Osteocyte (in vitro differentiated cells): ENCODE data around the gene SLC6A19. TPM values are rescaled to one million over a fixed set of nuclear protein-coding genes. Genes with fewer than 3 reads are reported as not detected.

Source experiments
- DNase-seq: peaks from one replicate; pipeline ENCODE4 v3.0.0; 2021; ENCODE audit warnings: mixed read lengths; ENCODE audit not compliant: unreplicated experiment; ENCODE audit errors: extremely low spot score
- H3K27ac Mint-ChIP-seq: one replicate; pipeline ENCODE4 v1.8.0; 2021; ENCODE audit warnings: mild to moderate bottlenecking, mixed read lengths; ENCODE audit not compliant: unreplicated experiment
- H3K27me3 Mint-ChIP-seq: one replicate; pipeline ENCODE4 v1.8.0; 2021; ENCODE audit warnings: mixed read lengths; ENCODE audit not compliant: unreplicated experiment
- H3K36me3 Mint-ChIP-seq: one replicate; pipeline ENCODE4 v1.8.0; 2021; ENCODE audit warnings: mixed read lengths; ENCODE audit not compliant: unreplicated experiment
- H3K4me1 Mint-ChIP-seq: one replicate; pipeline ENCODE4 v1.8.0; 2021; ENCODE audit warnings: mixed read lengths; ENCODE audit not compliant: unreplicated experiment
- H3K4me3 Mint-ChIP-seq: one replicate; pipeline ENCODE4 v1.8.0; 2021; ENCODE audit warnings: mild to moderate bottlenecking, moderate library complexity, mixed read lengths; ENCODE audit not compliant: unreplicated experiment
- H3K9me3 Mint-ChIP-seq: one replicate; pipeline ENCODE4 v1.8.0; 2021; ENCODE audit warnings: mixed read lengths; ENCODE audit not compliant: unreplicated experiment
- total RNA-seq: library from RNA; stranded (reverse); gene quantifications from 2 replicates; pipeline ENCODE4 v1.2.1, GENCODE V29; 2021
- TF ChIP-seq, protein P1 (sequence below): fragments of 200-600 bp; sonication (generic); IDR thresholded peaks from 2 replicates; pipeline ENCODE4 v1.5.0; 2021; ENCODE audit warnings: antibody characterized with exemption, mild to moderate bottlenecking, moderate library complexity

SLC6A19 gene
- total RNA-seq, 1 donor from 2014 or later: not detected

DNA sequence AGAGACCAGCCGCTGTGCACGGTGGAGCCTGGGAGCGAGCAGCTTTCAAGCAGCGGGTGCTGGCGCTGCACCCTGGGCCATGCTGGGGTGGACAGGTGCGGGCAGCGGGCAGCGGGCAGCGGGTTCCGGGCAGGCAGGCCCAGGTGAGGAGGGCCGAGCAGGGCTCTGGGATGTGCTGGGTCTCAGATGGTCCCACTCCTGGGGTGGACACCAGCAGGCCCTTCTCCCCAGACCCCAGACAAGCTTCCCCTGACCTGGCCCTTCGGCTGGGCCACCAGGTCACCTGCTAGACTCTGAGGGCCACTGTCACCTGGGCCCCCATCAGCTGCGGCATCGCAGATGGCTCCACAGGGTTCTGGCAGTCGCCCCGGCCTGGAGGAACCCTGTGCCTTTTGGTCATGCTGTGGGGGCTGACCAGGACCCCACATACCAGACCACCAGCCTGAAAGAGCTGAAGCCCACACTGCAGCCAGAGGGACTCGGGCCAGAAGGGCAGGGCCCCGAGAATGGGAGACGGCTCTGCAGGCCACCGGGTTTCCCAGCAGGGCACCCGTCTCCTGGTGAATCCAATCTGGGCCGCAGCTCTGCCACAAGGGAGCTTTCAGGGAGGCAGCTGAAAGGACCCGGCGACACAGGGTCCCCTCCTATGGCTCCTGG is 2.0 kb downstream of the SLC6A19 start:
- TF ChIP-seq, protein P1, sequence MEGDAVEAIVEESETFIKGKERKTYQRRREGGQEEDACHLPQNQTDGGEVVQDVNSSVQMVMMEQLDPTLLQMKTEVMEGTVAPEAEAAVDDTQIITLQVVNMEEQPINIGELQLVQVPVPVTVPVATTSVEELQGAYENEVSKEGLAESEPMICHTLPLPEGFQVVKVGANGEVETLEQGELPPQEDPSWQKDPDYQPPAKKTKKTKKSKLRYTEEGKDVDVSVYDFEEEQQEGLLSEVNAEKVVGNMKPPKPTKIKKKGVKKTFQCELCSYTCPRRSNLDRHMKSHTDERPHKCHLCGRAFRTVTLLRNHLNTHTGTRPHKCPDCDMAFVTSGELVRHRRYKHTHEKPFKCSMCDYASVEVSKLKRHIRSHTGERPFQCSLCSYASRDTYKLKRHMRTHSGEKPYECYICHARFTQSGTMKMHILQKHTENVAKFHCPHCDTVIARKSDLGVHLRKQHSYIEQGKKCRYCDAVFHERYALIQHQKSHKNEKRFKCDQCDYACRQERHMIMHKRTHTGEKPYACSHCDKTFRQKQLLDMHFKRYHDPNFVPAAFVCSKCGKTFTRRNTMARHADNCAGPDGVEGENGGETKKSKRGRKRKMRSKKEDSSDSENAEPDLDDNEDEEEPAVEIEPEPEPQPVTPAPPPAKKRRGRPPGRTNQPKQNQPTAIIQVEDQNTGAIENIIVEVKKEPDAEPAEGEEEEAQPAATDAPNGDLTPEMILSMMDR: no peak
- no peak overlapping the region for H3K4me3 Mint-ChIP-seq
- DNase-seq: no peak
- no peak overlapping the region for H3K27ac Mint-ChIP-seq
- peaks cover 15% of the 10 kb centered on the region for H3K27me3 Mint-ChIP-seq
- no peaks in the 10 kb centered on the region for H3K9me3 Mint-ChIP-seq
- H3K36me3 Mint-ChIP-seq: no peaks in the 10 kb centered on the region
- H3K4me1 Mint-ChIP-seq: no peaks in the 10 kb centered on the region

DNA sequence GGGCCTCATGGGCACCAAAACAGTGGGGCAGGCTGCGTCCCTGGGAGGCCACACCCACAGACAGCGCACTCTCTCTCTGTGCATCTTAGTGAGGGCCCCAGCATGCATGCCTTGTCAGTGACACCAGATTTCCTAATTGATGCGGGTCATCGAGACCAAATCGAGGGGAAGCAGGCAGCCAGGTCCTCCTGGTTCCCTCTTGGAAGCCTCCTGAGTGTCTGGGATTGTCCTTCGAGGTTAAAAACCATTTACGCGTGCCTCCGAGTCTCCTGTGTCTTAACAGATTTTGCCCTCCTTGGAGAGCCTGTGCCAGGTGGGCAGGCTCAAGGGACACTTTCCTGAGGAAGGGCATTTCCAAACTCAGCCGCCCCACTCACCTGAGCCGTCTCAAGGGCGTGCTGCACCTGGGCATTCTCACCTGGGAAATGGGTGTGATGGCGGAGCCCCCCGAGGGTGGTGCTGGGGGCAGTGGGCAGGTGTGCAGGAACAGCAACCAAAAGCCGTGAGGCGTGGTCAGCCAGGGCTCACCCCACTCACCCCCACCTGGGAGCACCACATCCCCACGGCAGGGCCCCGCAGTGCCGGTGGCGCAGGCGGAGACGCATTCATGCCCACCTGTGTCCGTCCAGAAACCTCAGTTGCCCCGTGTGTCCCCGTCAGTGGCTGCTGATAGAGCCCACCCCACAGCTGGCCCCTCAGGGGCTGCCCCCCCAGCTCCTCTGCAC is 2.7 kb downstream of the SLC6A19 start:
- Mint-ChIP-seq H3K27ac (no peak overlapping the region), H3K36me3 (no peaks in the 10 kb centered on the region), H3K4me3 (no peak overlapping the region), H3K27me3 (peaks cover 15% of the 10 kb centered on the region), H3K9me3 (no peaks in the 10 kb centered on the region), H3K4me1 (no peaks in the 10 kb centered on the region)
- TF ChIP-seq, protein P1: no peak
- no peak for DNase-seq

DNA sequence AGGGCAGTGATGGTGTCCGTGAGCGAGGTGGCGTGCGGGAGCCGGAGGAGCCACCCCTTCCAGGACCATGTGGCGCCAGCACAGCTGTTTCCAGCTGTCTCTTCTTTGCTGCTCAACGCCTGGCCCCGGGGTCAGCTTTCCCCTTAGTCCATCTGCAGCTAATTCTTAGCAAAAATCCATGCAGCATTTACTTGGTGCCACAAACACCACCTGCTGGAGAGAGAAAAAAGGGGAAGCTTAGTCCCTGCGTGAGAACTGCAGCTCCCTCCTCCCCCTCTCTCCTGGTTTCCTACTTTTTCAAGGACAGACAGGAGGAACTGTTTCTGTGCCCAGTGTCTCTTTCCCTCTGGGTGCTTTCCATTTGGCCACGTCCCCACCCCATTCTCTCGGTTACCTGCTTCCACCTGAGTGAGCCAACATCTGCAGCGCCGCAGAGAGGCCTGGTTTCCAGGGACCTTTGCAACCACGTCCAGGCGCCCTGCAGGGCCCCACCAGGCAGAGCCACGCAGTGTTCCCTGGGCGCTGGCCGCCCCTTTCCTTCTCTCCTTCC is 3.4 kb downstream of the SLC6A19 start:
- no peak overlapping the region for H3K4me3 Mint-ChIP-seq
- DNase-seq: no peak
- H3K27me3 Mint-ChIP-seq: peaks cover 15% of the 10 kb centered on the region
- H3K9me3 Mint-ChIP-seq: no peaks in the 10 kb centered on the region
- no peak overlapping the region for H3K27ac Mint-ChIP-seq
- no peaks in the 10 kb centered on the region for H3K36me3 Mint-ChIP-seq
- no peaks in the 10 kb centered on the region for H3K4me1 Mint-ChIP-seq
- TF ChIP-seq, protein P1: peak; percentile 38

DNA sequence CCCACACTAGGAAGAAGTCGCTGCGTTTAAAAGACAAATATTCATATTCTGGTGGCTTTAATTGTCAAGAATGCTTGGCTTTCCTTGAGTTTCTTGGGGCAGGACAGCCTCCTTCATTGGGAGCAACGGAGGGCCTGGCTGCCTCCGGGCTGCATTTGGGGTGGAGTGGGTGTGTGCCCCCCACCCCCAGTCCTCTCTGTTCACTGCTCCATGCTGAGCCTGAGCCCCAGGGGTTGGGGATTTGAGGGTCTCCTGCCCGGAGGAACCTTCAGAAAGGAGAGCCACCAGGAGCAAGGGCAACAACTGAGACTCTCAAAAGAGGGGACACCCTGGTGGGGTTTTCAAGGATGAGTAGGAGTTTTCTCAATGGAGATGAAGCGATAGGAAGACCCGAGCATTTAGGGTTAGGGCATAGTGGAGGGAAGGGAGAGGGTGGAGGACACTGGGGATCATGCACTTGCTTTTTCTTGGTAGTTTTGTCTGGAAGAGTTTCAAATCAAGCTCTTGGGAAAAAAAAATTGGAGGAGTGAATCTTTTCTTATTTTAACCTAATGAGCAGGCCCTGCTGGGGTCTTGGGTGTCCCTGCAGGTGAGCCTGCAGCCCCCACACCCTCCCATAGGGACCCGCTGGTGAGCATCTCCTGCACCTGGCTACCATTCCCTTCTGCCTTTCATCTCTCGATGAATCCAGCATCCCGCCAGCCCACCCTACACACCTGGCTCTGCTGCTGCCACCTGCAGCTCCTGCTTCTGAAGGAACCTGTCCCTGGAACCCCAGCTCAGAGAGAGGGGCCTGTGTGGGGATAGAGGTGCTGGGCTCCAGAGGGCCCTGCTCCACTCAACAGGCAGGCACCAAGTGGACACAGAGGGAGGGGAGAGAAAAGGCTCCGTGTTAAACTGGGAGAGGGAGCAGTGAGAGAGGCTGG is 4.1 kb downstream of the SLC6A19 start:
- H3K4me1 Mint-ChIP-seq: no peaks in the 10 kb centered on the region
- H3K27me3 Mint-ChIP-seq: peaks cover 15% of the 10 kb centered on the region
- no peak overlapping the region for H3K4me3 Mint-ChIP-seq
- H3K9me3 Mint-ChIP-seq: no peaks in the 10 kb centered on the region
- H3K36me3 Mint-ChIP-seq: no peaks in the 10 kb centered on the region
- no peak for DNase-seq
- TF ChIP-seq, protein P1: no peak
- no peak overlapping the region for H3K27ac Mint-ChIP-seq
